Large intestine (tissue), 3 donors: ENCODE data around the gene FBXO36. TPM values are rescaled to one million over a fixed set of nuclear protein-coding genes. Genes with fewer than 3 reads are reported as not detected.
"Not testable (repeated sequence)": the region's sequence is repeated elsewhere in the genome, so short reads cannot be mapped to it uniquely, and the experiment has no call there.

Source experiments
- DNase-seq, 2 donors: peaks; one replicate each; pipeline versions ENCODE4 v3.0.0 to v3.0.0-alpha.2; 2013
- H3K27ac ChIP-seq: one replicate; pipeline ENCODE4 v1.5.1; 2013; ENCODE audit warnings: low read length
- H3K27me3 ChIP-seq: 2 replicates; pipeline ENCODE4 v1.6.1; 2013; ENCODE audit warnings: low read length; ENCODE audit not compliant: control insufficient read depth, insufficient read depth
- H3K36me3 ChIP-seq: 2 replicates; pipeline ENCODE4 v1.6.1; 2013; ENCODE audit warnings: low read length; ENCODE audit not compliant: control insufficient read depth, insufficient read depth
- H3K4me1 ChIP-seq: one replicate; pipeline ENCODE4 v1.6.1; 2013; ENCODE audit warnings: low read length; ENCODE audit not compliant: control insufficient read depth, insufficient read depth
- H3K4me3 ChIP-seq: one replicate; pipeline ENCODE4 v1.5.1; 2013; ENCODE audit warnings: low read length
- H3K9me3 ChIP-seq: one replicate; pipeline ENCODE4 v1.6.1; 2013; ENCODE audit warnings: mild to moderate bottlenecking, low read depth, low read length, moderate library complexity; ENCODE audit not compliant: control insufficient read depth
- WGBS: methylation state at CpG from one replicate; pipeline ENCODE4 v1.1.5; 2013; ENCODE audit warnings: low lambda C conversion rate; ENCODE audit not compliant: insufficient coverage; 5-methylcytosine and 5-hydroxymethylcytosine counted together
- polyA plus RNA-seq: library from polyadenylated mRNA; unstranded; fragments of 120-200 nt; gene quantifications from one replicate; pipeline ENCODE4 v1.2.1, GENCODE V29; 2013

FBXO36 gene
- polyA plus RNA-seq, 1 donor, result 2.6 TPM

DNA sequence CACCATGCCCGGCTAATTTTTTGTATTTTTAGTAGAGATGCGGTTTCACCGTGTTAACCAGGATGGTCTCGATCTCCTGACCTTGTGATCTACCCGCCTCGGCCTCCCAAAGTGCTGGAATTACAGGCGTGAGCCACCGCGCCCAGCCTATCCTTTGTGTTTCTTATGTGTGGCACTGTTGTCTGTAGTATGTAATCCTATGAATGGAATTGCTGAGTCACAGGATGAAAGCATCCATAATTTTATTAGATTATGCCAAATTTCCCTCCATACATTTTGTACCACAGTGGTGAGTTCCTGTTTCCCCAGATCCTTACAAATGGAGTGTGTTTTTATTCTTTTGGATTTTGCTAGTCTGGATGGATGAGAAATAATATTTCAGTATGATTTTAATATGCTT is 41.3 kb downstream of the FBXO36 start:
- not testable (repeated sequence) for H3K27me3 ChIP-seq, DNase-seq, H3K36me3 ChIP-seq, H3K27ac ChIP-seq, H3K4me3 ChIP-seq, H3K4me1 ChIP-seq, H3K9me3 ChIP-seq
- WGBS, result no CpG with 5 or more reads among the region's 9 CpGs

DNA sequence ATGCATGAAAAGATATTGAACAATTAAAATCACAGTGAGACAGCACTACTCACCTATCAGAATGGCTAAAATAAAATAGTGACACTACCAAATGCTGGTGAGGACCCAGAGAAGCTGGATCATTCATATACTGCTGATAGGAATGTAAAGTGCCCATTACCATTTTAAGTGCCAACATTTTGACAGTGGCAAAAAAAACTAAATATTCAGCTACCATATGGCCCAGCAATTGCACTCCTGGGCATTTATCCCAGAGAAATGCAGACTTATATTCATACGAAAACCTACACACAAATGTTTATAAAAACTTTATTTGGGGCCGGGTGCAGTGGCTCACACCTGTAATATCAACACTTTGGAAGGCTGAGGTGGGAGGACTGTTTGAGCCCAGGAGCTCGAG is 47.6 kb downstream of the FBXO36 start:
- DNase-seq, result no peak
- Histone ChIP-seq H3K4me1 (no peaks in the 10 kb centered on the region), H3K27me3 (no peaks in the 10 kb centered on the region), H3K36me3 (no peaks in the 10 kb centered on the region), H3K9me3 (no peaks in the 10 kb centered on the region), H3K4me3 (no peak overlapping the region), H3K27ac (no peak overlapping the region)
- WGBS, result 100% methylated on average over 1 of the region's 3 CpGs

GRCh38 chr2:229970406-229970805 is 48.1 kb downstream of the FBXO36 start:
- Histone ChIP-seq H3K27ac (no peak overlapping the region), H3K4me1 (no peaks in the 10 kb centered on the region), H3K9me3 (no peaks in the 10 kb centered on the region), H3K36me3 (no peaks in the 10 kb centered on the region), H3K4me3 (no peak overlapping the region), H3K27me3 (no peaks in the 10 kb centered on the region)
- WGBS, result 100% methylated on average over 1 of the region's 3 CpGs
- DNase-seq, result no peak

DNA sequence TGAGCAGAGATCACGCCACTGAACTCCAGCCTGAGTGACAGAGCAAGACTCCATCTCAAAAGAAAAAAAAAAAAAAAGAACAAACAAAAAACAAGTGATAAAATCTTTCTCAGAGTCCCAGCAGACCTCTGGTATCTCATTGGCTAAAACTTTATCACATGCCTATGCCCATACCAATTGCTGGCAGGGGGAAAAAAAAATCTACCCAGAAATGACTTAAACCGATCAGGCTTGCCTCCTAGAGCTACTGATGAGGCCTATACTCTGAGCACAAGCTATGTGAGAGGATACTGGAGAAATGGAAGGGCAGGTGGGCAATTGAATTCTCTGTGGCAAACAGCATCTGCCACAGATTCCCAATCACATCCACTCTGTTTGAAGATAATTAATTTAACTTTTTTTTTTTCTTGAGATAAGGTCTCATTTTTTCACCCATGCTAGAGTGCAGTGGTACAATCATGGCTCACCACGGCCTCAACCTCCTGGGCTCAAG is 49.0 kb downstream of the FBXO36 start:
- H3K4me1 ChIP-seq, result no peaks in the 10 kb centered on the region
- H3K27me3 ChIP-seq, result no peaks in the 10 kb centered on the region
- 100% methylated on average over 1 of the region's 3 CpGs for WGBS
- H3K27ac ChIP-seq, result no peak overlapping the region
- no peak for DNase-seq
- no peak overlapping the region for H3K4me3 ChIP-seq
- H3K9me3 ChIP-seq, result no peaks in the 10 kb centered on the region
- H3K36me3 ChIP-seq, result no peaks in the 10 kb centered on the region

DNA sequence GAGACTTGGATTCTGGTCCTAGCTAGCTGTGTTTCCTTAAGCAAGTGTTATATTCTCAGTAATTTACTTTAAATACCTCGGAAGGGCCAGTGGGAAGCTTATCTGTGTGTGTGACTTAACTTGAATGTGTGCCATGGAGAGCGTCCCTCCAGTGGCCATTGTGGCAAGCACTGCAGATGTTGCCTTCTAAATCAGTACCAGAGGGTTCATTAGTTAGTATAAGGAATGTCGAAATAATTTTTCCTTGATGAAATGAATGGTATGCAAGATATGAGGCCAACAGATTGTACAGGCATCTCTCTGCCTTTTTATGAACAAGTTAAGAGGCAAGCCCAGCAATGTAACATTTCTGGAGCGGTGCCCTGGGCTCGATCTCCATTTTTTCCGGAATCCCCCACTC is 52.0 kb downstream of the FBXO36 start:
- Histone ChIP-seq H3K9me3 (no peaks in the 10 kb centered on the region), H3K27me3 (no peaks in the 10 kb centered on the region), H3K4me1 (no peaks in the 10 kb centered on the region), H3K27ac (no peak overlapping the region), H3K36me3 (no peaks in the 10 kb centered on the region), H3K4me3 (no peak overlapping the region)
- DNase-seq, result peak in 1 of 2 donors; percentile 7
- WGBS, result 57% methylated on average over 1 of the region's 6 CpGs

DNA sequence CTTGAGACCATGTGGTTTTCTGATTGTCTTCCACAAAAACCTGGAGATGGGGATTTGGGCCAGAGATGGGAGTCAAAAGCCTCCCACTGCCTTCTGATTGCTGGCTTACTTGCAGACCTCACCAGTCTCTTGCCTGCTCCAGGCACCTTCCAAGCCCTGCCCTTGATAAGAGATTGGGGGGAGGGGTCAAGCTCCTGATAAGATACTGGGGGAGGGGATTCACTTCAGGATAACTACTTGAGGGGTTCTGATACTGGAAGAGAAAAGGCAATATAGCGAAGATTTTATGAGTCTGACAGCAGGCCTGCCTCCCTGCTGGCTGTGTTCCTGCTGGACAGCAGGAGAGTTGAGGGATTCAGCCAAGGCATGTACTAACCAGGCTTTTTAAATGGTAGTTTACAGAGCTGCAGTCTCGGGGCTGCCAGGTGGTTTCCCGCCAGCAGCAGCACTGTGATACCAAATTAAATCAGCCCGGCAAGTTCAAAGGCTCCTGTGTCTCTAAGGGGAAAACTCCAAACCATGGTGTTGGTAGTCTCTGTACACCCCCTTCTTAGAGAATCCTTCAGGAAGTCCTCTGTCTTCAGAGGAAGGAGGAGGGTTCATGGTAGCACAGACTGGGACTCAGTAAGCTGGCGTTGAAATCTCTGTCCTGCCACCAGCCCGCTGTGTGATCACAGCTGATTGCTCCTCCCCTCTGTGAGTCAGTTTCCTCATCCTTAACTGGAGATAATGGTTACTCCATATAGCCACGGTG is 58.3 kb downstream of the FBXO36 start:
- Histone ChIP-seq H3K27me3 (no peaks in the 10 kb centered on the region), H3K4me3 (no peak overlapping the region), H3K36me3 (no peaks in the 10 kb centered on the region), H3K27ac (no peak overlapping the region), H3K9me3 (no peaks in the 10 kb centered on the region), H3K4me1 (no peaks in the 10 kb centered on the region)
- DNase-seq, result peak; percentile 20 to 46
- WGBS, result no CpG with 5 or more reads among the region's 7 CpGs

DNA sequence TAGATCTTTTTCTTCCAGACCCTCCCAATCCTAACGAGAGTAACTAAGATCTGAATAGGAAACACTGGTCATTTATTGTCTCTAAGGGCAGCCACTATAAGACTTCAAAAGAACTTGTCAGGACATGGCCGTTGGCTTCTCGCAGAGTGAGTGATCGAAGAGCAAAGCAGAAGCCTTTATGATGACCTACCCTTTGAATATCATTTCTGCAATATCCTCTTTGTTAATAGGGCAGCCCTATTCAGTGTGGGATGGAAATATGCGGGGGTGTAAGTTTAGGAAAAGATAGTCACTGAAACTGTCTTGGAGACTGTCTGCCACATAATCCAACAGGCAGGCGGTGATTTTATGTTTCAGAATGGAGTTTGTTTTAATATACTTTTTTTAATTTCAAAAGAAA is 70.9 kb downstream of the FBXO36 start:
- Histone ChIP-seq H3K4me1 (no peaks in the 10 kb centered on the region), H3K36me3 (no peaks in the 10 kb centered on the region), H3K9me3 (no peaks in the 10 kb centered on the region), H3K27ac (no peak overlapping the region), H3K27me3 (no peaks in the 10 kb centered on the region), H3K4me3 (no peak overlapping the region)
- no peak for DNase-seq
- 100% methylated on average over 2 of the region's 6 CpGs for WGBS

DNA sequence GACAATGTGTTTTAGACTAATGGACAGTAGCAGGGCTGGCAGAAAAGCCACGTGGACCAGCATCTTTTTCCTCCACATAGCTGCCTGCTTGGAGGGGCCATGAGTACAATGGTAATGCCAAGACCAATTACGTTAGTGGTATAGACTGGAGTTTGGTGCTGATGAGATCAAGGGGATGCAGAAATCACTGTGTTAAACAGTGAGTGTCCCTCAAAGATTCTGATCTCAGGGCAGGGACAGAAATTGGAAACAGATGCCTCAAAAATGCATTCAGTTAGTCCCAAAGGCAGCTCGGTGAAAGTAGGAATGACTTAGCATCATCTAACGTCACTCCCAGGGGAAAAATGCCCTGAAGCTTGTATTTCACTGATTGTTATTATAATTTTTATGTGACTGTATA is 74.0 kb downstream of the FBXO36 start:
- no peak overlapping the region for H3K4me3 ChIP-seq
- H3K4me1 ChIP-seq, result no peaks in the 10 kb centered on the region
- H3K9me3 ChIP-seq, result no peaks in the 10 kb centered on the region
- DNase-seq, result no peak
- WGBS, result 80% methylated on average over 1 of the region's 4 CpGs
- H3K36me3 ChIP-seq, result no peaks in the 10 kb centered on the region
- H3K27me3 ChIP-seq, result no peaks in the 10 kb centered on the region
- H3K27ac ChIP-seq, result no peak overlapping the region

- Histone ChIP-seq H3K9me3 (no peaks in the 10 kb centered on the region), H3K36me3 (no peaks in the 10 kb centered on the region), H3K4me3 (no peak overlapping the region), H3K27me3 (no peaks in the 10 kb centered on the region), H3K4me1 (no peaks in the 10 kb centered on the region), H3K27ac (no peak overlapping the region)
- DNase-seq, result no peak
- no CpG with 5 or more reads among the region's 3 CpGs for WGBS
Measured at GRCh38 chr2:229997565-229997964, 75.3 kb downstream of the FBXO36 start.

DNA sequence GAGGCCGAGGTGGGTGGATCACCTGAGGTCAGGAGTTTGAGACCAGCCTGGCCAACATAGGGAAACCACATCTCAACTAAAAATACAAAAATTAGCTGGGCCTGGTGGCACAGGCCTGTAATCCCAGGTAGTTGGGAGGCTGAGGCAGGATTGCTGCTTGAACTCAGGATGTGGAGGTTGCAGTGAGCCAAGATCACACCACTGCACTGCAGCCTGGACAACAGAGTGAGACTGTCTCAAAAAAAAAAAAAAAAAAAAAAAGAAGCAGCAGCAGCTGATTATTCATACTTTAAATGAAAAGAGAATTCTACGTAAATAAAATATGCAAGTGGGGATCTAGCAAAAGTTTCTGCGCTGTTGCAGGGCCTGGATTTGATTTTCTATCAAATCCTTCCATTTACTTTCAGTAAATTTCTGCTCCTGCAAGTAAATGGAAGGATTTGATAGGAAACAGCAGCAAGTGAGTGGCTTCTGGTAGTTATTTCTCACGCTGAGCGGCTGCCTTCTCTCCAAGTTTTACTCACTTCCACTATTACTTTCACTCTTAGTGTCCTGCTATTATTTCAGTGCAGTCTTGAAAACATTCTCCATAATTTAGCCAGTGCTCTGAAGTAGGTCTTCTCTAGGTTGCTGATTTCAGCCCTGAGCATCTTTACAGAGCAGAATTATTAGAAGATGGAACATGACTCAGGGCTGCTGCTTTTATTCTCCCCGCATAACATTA is 78.0 kb downstream of the FBXO36 start:
- Histone ChIP-seq H3K36me3 (no peaks in the 10 kb centered on the region), H3K9me3 (no peaks in the 10 kb centered on the region), H3K27me3 (no peaks in the 10 kb centered on the region), H3K27ac (no peak overlapping the region), H3K4me1 (no peaks in the 10 kb centered on the region), H3K4me3 (no peak overlapping the region)
- WGBS, result 100% methylated on average over 1 of the region's 6 CpGs
- no peak for DNase-seq
